ENCODE results near the gene PDE1A.

The PDE1A gene

DNA sequence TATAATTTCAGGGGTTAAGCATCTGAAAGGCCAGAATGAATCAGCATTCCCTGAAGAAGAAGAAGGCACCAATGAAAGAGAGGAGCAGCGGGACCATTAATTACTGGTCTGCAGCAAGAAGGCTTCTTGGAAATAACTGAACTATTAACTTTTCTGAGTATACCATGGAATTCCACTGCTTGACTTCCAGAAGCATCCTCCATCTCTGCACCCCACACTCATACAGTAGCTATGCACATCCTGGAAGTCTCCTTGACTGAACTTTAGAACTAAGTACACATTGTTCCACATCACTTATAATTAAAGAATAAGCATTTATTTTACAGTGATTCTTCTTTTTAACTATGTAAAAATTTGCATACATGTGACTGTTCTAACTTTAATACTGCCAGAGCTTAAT, 309.6 kb downstream of the PDE1A start:
- DNase-seq (ENCODE audit: low spot score) = no peak
- Histone ChIP-seq H3K27ac (no peak overlapping the region), H3K4me3 (no peak overlapping the region)
- TF ChIP-seq, protein P1, sequence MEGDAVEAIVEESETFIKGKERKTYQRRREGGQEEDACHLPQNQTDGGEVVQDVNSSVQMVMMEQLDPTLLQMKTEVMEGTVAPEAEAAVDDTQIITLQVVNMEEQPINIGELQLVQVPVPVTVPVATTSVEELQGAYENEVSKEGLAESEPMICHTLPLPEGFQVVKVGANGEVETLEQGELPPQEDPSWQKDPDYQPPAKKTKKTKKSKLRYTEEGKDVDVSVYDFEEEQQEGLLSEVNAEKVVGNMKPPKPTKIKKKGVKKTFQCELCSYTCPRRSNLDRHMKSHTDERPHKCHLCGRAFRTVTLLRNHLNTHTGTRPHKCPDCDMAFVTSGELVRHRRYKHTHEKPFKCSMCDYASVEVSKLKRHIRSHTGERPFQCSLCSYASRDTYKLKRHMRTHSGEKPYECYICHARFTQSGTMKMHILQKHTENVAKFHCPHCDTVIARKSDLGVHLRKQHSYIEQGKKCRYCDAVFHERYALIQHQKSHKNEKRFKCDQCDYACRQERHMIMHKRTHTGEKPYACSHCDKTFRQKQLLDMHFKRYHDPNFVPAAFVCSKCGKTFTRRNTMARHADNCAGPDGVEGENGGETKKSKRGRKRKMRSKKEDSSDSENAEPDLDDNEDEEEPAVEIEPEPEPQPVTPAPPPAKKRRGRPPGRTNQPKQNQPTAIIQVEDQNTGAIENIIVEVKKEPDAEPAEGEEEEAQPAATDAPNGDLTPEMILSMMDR (IDR thresholded peaks at IDR 0.05) = no peak

DNA sequence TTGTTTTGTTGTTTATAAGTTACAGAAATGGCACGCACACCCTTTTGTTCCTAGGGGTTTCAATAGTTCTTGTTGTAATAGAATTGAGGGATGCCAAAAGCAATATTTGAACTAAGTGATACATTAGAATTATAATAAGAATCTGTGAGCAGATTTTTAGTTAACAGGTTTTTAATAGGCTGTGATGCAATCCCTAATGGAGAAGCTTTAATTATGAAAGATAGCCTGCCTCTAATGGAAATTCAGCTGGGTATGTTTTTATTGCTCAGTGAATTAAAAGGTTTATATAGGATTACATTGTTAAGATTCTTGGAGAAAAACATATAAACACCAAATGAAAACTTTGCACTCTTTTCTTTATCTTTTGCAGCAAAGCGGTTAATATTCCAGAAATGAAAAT, 310.1 kb downstream of the PDE1A start:
- no peak for DNase-seq (ENCODE audit: low spot score)
- TF ChIP-seq, protein P1 (IDR thresholded peaks at IDR 0.05) = no peak
- H3K27ac ChIP-seq = no peak overlapping the region
- no peak overlapping the region for H3K4me3 ChIP-seq

DNA sequence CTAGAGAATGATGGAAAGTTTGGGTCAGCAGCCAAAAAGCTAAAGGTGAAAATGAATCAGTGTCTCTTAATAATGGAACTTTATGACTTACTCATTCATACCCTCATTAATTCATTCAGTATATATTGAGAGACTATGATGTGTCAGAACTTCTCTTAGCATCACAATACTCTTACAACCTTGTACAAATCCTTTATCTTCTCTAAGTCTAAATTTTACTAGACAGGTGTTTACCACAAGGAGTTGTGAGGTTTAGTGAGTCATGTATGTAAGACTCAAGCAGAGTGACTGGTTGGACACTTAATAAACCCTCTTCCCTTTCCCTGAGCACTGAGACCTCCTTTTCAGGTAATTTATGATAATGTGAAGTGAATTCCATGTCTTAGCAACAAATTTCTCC, 311.6 kb downstream of the PDE1A start:
- H3K27ac ChIP-seq = no peak overlapping the region
- TF ChIP-seq, protein P1 (IDR thresholded peaks at IDR 0.05) = no peak
- no peak overlapping the region for H3K4me3 ChIP-seq
- no peak for DNase-seq (ENCODE audit: low spot score)

DNA sequence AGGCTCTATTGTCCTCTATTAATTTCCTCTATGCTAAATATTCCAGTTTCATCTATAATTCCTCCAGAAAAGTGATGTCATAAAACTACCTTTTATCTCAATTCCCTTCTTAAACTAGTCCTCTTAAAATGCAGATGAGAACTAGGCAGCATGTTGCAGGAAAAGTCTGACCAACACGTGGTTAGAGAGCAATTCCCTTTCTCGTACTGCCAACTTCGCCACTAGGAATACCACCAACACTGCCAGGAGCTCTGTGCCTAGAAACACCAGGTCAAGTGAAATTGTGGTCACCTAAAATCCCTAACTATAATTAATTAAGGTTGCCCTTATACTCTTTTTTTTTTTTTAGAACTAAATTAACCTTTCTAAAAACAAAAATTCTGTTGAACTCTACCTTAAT, 313.5 kb downstream of the PDE1A start:
- TF ChIP-seq, protein P1 (IDR thresholded peaks at IDR 0.05) = no peak

DNA sequence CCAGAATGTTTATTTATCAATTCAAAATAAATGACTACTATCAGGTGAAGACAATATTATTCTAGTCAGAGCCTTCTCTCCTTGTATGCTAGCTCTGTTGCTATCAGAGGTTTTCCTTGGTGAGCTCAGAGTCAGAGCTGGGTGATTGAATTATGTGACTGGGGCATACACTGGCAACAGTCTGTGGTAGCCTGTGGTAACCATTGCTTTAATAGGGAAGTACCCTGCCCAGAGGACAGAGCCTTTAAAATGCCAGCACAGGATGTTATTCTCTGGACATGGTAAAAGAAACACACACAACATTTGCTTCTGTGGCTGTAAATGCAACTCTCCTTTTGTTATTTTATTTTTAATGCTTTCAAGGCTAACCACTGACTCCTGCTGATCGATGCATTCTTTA, 316.5 kb downstream of the PDE1A start:
- H3K27ac ChIP-seq = no peak overlapping the region
- TF ChIP-seq, protein P1 (IDR thresholded peaks at IDR 0.05) = no peak
- DNase-seq (ENCODE audit: low spot score) = no peak
- H3K4me3 ChIP-seq = no peak overlapping the region

More for the DNA sequence above, 313.5 kb downstream of the PDE1A start:
- Histone ChIP-seq H3K27ac (no peak overlapping the region), H3K4me3 (no peak overlapping the region)
- DNase-seq (ENCODE audit: low spot score) = no peak

DNA sequence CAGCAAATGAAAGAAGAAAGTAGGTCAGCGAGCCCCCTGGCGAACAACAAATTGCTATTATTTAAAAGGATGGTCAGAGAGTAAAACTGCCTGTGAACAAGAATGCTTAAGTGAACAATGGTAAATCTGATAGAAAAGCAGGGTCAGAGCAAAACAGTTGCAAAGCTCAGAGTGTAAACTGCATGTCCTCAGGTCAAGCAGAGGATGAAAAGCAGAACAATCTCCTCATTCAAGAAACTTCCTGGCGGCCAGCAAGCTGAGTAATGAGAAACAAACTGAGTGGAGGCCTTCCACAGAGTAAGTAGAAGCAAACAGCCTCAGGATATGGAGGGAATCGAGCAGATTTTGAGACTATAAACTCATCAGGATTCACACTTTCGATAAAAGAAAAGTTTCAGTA, 323.3 kb downstream of the PDE1A start:
- H3K27ac ChIP-seq = no peak overlapping the region
- TF ChIP-seq, protein P1 (IDR thresholded peaks at IDR 0.05) = no peak
- no peak for DNase-seq (ENCODE audit: low spot score)
- no peak overlapping the region for H3K4me3 ChIP-seq

DNA sequence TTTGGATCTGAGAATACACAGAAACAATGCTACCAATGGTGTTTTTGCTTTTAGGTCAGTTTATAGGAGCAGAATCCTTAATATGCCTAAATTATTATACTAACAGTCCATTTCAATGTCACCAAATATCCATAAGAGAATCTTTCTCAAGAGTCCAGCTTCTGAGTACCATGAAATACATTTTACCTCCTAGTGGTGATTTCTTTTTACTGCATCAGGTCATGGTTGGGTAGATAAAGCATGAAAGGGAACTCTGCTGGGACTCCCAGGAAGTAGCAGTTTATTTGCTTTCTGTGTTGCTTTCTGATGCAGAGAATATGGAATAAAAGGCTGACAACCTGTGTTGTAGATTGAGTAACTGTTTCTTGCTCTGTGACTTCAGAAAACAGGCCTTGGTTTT, 325.6 kb downstream of the PDE1A start:
- DNase-seq (ENCODE audit: low spot score) = no peak
- Histone ChIP-seq H3K27ac (no peak overlapping the region), H3K4me3 (no peak overlapping the region)
- TF ChIP-seq, protein P1 (IDR thresholded peaks at IDR 0.05) = no peak

Data from coronary artery (tissue), 2 donors.